Mesothelial cell of epicardium (in vitro differentiated cells): Measurements from ENCODE around the gene WDR81. TPM values are rescaled to one million over a fixed set of nuclear protein-coding genes. Genes with fewer than 3 reads are reported as not detected.

Experiments used
- DNase-seq, 2 experiments: peaks; one replicate each; pipeline ENCODE4 v3.0.0; 2021; ENCODE audit warnings: low spot score in 2 of 2; ENCODE audit not compliant: unreplicated experiment in 2 of 2
- H3K27ac Mint-ChIP-seq: 2 replicates; pipeline ENCODE4 v1.8.0; 2021; ENCODE audit warnings: mixed read lengths
- H3K27me3 Mint-ChIP-seq: 2 replicates; pipeline ENCODE4 v1.8.0; 2021; ENCODE audit warnings: low read depth, mixed read lengths
- H3K36me3 Mint-ChIP-seq: 2 replicates; pipeline ENCODE4 v1.8.0; 2021; ENCODE audit warnings: mixed read lengths
- H3K4me1 Mint-ChIP-seq: 2 replicates; pipeline ENCODE4 v1.8.0; 2021; ENCODE audit warnings: mixed read lengths
- H3K4me3 Mint-ChIP-seq: 2 replicates; pipeline ENCODE4 v1.8.0; 2021; ENCODE audit warnings: mild to moderate bottlenecking, moderate library complexity, mixed read lengths
- H3K9me3 Mint-ChIP-seq: 2 replicates; pipeline ENCODE4 v1.8.0; 2021; ENCODE audit warnings: mixed read lengths
- total RNA-seq: library from RNA; stranded (reverse); gene quantifications from 3 replicates; pipeline ENCODE4 v1.2.1, GENCODE V29; 2021
- TF ChIP-seq, protein P1 (sequence below): fragments of 200-600 bp; sonication (generic); IDR thresholded peaks from one replicate; pipeline ENCODE4 v1.5.0; 2021; ENCODE audit warnings: antibody characterized with exemption; ENCODE audit not compliant: unreplicated experiment

The WDR81 gene
- total RNA-seq, 1 donor from 2014 or later: 20.6 TPM

DNA sequence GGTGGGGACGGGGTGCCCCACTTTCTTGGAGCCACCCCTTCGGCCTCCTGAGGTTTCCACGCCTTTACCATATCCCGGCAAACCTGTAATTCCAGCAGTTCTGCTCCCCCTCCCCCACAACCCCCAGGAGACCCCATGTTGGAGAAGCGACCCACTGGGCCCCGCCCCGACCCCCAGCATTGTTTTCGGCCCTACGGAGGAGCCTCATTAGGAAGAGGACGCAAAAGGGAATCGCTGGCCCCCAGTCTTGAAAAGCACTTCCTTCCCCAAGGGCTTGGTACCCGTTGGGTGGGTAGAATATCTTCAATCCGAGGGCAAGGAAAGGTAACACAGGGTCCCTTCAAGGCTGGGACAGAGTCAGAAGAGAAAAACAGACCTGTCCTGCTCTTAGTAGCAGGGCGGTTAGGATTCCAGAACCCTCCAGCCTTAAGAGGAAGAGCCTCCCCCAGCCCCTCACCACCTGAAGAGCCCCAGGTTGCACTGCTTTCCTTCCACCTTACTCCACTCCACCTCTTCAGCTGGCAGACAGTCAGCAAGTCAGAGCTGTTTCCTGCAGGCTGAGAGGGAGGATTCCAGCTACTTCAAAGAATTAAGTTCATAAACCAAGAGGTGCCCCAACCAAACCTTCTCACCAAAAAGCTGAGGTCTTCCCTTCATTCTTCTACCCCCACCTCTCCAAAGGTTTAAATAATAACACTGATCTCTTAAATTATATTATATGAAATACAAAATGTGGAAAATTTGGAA, 13.5 kb upstream of the WDR81 start:
- peak overlapping the region; percentile 72 for H3K4me3 Mint-ChIP-seq
- no peak for DNase-seq
- peaks cover 6% of the 10 kb centered on the region for H3K36me3 Mint-ChIP-seq
- H3K4me1 Mint-ChIP-seq: peaks cover 48% of the 10 kb centered on the region
- no peaks in the 10 kb centered on the region for H3K27me3 Mint-ChIP-seq
- H3K9me3 Mint-ChIP-seq: no peaks in the 10 kb centered on the region
- peak overlapping the region; percentile 89 for H3K27ac Mint-ChIP-seq
- TF ChIP-seq, protein P1, sequence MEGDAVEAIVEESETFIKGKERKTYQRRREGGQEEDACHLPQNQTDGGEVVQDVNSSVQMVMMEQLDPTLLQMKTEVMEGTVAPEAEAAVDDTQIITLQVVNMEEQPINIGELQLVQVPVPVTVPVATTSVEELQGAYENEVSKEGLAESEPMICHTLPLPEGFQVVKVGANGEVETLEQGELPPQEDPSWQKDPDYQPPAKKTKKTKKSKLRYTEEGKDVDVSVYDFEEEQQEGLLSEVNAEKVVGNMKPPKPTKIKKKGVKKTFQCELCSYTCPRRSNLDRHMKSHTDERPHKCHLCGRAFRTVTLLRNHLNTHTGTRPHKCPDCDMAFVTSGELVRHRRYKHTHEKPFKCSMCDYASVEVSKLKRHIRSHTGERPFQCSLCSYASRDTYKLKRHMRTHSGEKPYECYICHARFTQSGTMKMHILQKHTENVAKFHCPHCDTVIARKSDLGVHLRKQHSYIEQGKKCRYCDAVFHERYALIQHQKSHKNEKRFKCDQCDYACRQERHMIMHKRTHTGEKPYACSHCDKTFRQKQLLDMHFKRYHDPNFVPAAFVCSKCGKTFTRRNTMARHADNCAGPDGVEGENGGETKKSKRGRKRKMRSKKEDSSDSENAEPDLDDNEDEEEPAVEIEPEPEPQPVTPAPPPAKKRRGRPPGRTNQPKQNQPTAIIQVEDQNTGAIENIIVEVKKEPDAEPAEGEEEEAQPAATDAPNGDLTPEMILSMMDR: no peak

DNA sequence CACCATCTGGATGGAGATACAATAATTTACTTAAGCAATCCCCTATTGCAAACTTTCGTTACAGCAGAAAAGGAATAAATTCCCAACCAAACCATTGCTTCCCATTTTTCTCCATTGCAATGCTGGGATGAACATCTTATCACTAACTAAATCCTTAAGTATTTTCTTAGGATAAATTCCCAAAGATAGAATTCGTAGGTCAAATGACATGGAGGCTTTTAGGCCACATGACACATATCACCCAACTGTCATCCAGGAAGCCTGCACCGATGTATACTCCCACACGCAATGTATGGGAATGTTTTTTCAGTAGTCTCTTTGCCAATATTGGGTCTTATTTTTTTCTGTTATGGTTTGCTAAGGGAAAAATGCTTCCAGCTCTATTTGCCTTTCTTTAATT, 12.7 kb upstream of the WDR81 start:
- no peak for DNase-seq
- Mint-ChIP-seq H3K27ac (peak overlapping the region; percentile 99), H3K4me1 (peaks cover 48% of the 10 kb centered on the region), H3K9me3 (no peaks in the 10 kb centered on the region), H3K36me3 (peaks cover 6% of the 10 kb centered on the region), H3K27me3 (no peaks in the 10 kb centered on the region), H3K4me3 (peak overlapping the region; percentile 72)
- TF ChIP-seq, protein P1: no peak

DNA sequence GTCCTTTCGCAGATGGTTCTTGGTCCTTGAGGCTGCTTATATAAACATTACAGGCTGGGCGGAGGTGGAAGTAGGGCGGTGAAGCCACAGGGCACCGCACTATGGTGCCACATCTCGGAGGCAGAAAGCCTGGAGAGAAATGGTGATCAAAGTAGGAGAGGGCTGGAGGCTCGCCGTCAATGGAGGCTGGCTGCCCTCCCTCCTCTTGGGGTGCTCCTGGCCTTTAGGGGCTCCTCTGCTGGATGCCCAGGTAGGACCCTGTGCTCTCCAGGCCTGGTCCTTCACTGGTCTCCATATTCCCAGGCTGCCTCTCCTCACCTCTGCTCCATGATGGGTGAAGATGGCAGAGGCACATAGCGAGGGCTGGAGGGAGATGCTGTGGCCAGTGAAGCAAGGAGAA, 12.2 kb upstream of the WDR81 start:
- Mint-ChIP-seq H3K27me3 (no peaks in the 10 kb centered on the region), H3K4me3 (peak overlapping the region; percentile 31), H3K27ac (peak overlapping the region; percentile 99), H3K36me3 (peaks cover 4% of the 10 kb centered on the region), H3K4me1 (peaks cover 53% of the 10 kb centered on the region), H3K9me3 (no peaks in the 10 kb centered on the region)
- TF ChIP-seq, protein P1: no peak
- DNase-seq: no peak

DNA sequence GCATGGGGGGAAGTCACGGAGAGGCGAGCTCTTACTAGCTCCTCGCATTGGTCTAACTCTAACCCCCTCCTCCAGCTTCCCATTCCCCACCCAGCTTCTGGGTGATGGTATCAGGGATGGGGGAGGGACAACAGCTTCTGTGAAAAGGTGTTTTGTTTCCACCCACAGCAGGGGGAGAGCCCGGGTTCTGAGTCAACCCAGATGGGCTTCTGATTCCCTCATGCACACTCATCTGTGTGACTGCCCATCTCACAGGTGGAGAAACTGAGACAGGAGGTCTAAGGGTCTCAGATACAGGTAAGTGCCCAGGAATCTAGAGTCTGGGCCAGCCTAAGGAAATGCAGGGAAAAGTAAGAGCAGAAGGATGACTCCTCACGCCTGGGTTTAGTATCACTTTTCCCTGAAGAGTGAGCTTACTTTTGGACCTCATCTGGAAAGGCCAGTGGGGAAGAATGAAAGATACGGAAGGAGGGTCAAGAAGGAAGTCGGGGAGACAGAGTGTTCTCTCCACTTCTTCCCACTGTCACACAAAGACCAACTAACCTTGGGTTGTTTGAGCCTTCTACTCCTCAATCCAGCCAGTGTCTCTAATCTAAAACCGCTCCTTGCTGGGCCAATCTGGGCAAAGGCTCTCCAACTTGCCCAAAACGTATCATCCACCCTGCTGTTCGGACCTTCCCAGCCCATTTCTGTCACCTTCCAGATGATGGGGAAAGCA, 11.2 kb upstream of the WDR81 start:
- H3K9me3 Mint-ChIP-seq: no peaks in the 10 kb centered on the region
- TF ChIP-seq, protein P1: no peak
- no peak for DNase-seq
- peak overlapping the region; percentile 99 for H3K27ac Mint-ChIP-seq
- H3K27me3 Mint-ChIP-seq: no peaks in the 10 kb centered on the region
- H3K36me3 Mint-ChIP-seq: peaks cover 3% of the 10 kb centered on the region
- H3K4me3 Mint-ChIP-seq: peak overlapping the region; percentile 91
- H3K4me1 Mint-ChIP-seq: peaks cover 62% of the 10 kb centered on the region

DNA sequence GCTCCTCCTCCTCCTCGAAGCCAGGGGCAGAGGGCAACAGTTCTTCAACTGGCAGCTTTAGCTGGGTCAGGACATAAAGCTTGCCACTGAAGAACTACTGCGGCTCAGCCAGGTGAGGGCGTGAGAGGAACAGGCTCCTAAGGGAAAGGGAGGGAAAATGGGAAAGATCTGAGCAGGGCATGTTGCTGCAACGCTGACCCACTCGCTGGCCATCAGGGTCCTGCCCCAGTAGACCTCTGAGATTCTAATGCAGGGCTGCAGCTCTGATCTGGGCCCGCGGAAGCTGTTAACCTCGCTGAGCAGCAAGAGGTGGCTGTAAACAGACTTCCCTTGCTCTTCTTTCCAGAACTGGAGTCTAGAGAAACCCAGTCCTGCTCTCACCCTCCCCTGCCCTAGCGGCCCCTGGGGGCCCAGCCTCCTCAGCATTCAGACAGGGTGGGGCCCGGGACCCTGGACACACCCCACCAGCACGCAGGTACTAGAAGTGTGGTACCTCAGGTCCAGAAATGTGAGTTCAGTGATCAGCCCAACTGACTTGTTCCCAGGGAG, 10.6 kb upstream of the WDR81 start:
- Mint-ChIP-seq H3K9me3 (no peaks in the 10 kb centered on the region), H3K4me1 (peaks cover 60% of the 10 kb centered on the region), H3K27me3 (no peaks in the 10 kb centered on the region), H3K4me3 (peak overlapping the region; percentile 91), H3K36me3 (peaks cover 3% of the 10 kb centered on the region), H3K27ac (peak overlapping the region; percentile 99)
- TF ChIP-seq, protein P1: no peak
- no peak for DNase-seq
